GM13976 (cell line): ENCODE measurements around the gene USP12.

Experiments used
- DNase-seq: peaks from one replicate; pipeline ENCODE4 v3.0.0; 2012; ENCODE audit warnings: low spot score
- CTCF ChIP-seq: IDR thresholded peaks from 2 replicates; pipeline ENCODE4 v1.5.1; 2012; ENCODE audit warnings: borderline replicate concordance, mild to moderate bottlenecking; ENCODE audit not compliant: insufficient read depth; ENCODE audit errors: extremely low read depth, missing control alignments, control extremely low read depth
- in situ Hi-C: fragments of 300-500 bp; cut with MboI; formaldehyde crosslinking; loops from one replicate; pipeline ENCODE4 v1.12.0; 2022; ENCODE audit warnings: low sequenced_read_pairs, mixed read lengths, inconsistent platforms; ENCODE audit not compliant: unreplicated experiment

The USP12 gene

GRCh38 chr13:27203854-27204253, 32.2 kb upstream of the USP12 start:
- in situ Hi-C loops, result no loop called here
- no peak for DNase-seq
- peak; percentile 19 for TF ChIP-seq CTCF

- DNase-seq, result no peak
- in situ Hi-C loops, result no loop called here
- TF ChIP-seq CTCF, result no peak
Measured at GRCh38 chr13:27203186-27203585, 31.6 kb upstream of the USP12 start.

- in situ Hi-C loops, result no loop called here
- no peak for DNase-seq
- no peak for TF ChIP-seq CTCF
Measured at GRCh38 chr13:27201661-27202060, 30.1 kb upstream of the USP12 start.

DNA sequence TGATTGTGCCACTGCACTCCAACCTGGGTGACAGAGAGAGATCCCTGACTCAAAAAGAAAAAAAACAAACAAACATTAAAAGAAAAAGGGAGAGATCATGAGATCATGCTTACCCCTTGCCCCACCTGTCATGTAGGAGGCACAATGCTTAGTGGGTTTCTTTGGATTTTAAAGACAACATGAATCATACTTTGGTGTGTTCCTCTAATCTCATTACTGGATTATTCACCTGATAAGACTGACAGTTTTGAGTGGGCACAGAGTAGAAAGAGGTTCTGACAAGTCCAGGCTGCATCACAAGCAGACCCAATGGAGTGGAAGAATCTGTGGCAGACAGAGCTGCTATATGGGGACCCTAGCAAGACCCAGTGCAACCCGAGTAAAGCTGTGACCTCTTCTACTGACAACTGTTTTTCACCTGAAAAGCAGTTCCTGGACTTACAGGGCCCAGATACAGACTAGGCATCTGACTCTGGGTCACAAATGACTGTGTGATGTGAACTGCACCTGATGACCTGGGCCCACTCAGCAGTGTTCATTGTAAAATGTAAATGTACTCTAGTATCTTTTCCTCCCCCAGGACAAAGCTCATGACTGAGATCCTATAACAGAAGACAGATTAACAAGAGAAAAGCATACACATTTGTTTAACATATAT, 28.9 kb upstream of the USP12 start:
- DNase-seq, result no peak
- in situ Hi-C loops, result no loop called here
- no peak for TF ChIP-seq CTCF

GRCh38 chr13:27199696-27200095, 28.1 kb upstream of the USP12 start:
- in situ Hi-C loops, result no loop called here
- TF ChIP-seq CTCF, result no peak

GRCh38 chr13:27199211-27199610, 27.6 kb upstream of the USP12 start:
- in situ Hi-C loops, result no loop called here
- no peak for TF ChIP-seq CTCF
- DNase-seq, result no peak

More at GRCh38 chr13:27199696-27200095, 28.1 kb upstream of the USP12 start:
- no peak for DNase-seq
